ENCODE measurements around the gene CD74.

CD74 gene

DNA sequence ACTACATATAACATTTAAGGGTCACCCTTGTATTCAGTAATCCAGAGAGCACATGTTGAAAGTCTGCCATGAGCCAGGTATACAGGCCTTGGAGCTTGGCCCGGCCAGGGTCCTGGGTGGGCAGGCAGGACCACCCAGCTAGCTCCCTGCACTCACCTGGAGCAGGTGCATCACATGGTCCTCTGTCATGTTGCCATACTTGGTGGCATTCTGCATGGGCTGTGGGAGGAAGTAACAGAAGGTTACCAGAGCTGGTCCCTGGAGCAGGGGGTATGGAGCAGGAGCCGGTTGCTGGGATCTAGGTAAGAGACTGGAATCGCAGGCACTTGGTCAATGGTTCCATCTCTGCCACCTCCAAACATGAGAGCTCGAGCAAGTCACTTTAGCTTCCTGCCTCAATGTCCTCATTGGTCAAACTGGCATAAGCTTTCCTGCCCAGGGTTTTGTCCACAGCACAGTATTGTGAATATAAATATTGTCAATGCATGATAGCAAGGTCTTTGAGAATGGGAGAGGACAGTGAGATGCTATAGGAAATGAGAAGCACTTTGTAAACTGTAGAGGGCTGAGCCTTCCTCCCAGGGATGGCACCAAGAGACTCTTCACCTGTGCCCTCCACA is 6.5 kb downstream of the CD74 start:
- no peaks in the 10 kb centered on the region for H3K27me3 ChIP-seq (ENCODE audit: low read length)
- H3K36me3 ChIP-seq (ENCODE audit: low read length) = peaks cover 12% of the 10 kb centered on the region
- no peak overlapping the region for H2AFZ ChIP-seq (ENCODE audit: low read depth, low read length, severe bottlenecking)
- H3F3A ChIP-seq (ENCODE audit: insufficient read depth) = peaks cover 71% of the 10 kb centered on the region
- no peak overlapping the region for H3K4me2 ChIP-seq (ENCODE audit: low read depth, low read length, poor library complexity, severe bottlenecking)
- no peaks in the 10 kb centered on the region for H3K9me3 ChIP-seq (ENCODE audit: insufficient read depth, low read length)
- H3K9ac ChIP-seq (ENCODE audit: low read length) = no peak overlapping the region
- peaks cover 8% of the 10 kb centered on the region; the same call in 1 of the 2 replicates for H4K20me1 ChIP-seq (ENCODE audit: low read depth, low read length)
- TF ChIP-seq CTCF (IDR thresholded peaks at IDR 0.05; ENCODE audit: insufficient read depth, low read length, poor library complexity, severe bottlenecking) = no peak
- TF ChIP-seq EZH2phosphoT487 (conservative IDR thresholded peaks at IDR 0.05; ENCODE audit: low read length) = no peak
- H3K4me3 ChIP-seq (ENCODE audit: insufficient read depth, low read length, poor library complexity, severe bottlenecking) = no peak overlapping the region
- peak overlapping the region; percentile 31 for H3K27ac ChIP-seq (ENCODE audit: low read depth, low read length)
- peaks cover 36% of the 10 kb centered on the region for H3K79me2 ChIP-seq (ENCODE audit: insufficient read depth, low read length)
- H3K9me2 ChIP-seq (replicated peaks; ENCODE audit: insufficient read depth, low read length) = no peaks in the 10 kb centered on the region

GRCh38 chr5:150404941-150405816 is 7.5 kb downstream of the CD74 start:
- Histone ChIP-seq H3K9me2 (replicated peaks; ENCODE audit: insufficient read depth, low read length) (no peaks in the 10 kb centered on the region), H2AFZ (ENCODE audit: low read depth, low read length, severe bottlenecking) (no peak overlapping the region), H3K36me3 (ENCODE audit: low read length) (peaks cover 12% of the 10 kb centered on the region), H3K27ac (ENCODE audit: low read depth, low read length) (peak overlapping the region; percentile 11; the same call in 1 of the 2 replicates), H3F3A (ENCODE audit: insufficient read depth) (peaks cover 72% of the 10 kb centered on the region), H3K4me2 (ENCODE audit: low read depth, low read length, poor library complexity, severe bottlenecking) (no peak overlapping the region), H3K4me3 (ENCODE audit: insufficient read depth, low read length, poor library complexity, severe bottlenecking) (no peak overlapping the region), H3K27me3 (ENCODE audit: low read length) (no peaks in the 10 kb centered on the region), H3K9me3 (ENCODE audit: insufficient read depth, low read length) (no peaks in the 10 kb centered on the region), H3K9ac (ENCODE audit: low read length) (no peak overlapping the region), H3K79me2 (ENCODE audit: insufficient read depth, low read length) (peaks cover 28% of the 10 kb centered on the region), H4K20me1 (ENCODE audit: low read depth, low read length) (peaks cover 8% of the 10 kb centered on the region; the same call in 1 of the 2 replicates)
- TF ChIP-seq EZH2phosphoT487 (conservative IDR thresholded peaks at IDR 0.05; ENCODE audit: low read length) (no peak), CTCF (IDR thresholded peaks at IDR 0.05; ENCODE audit: insufficient read depth, low read length, poor library complexity, severe bottlenecking) (no peak)

DNA sequence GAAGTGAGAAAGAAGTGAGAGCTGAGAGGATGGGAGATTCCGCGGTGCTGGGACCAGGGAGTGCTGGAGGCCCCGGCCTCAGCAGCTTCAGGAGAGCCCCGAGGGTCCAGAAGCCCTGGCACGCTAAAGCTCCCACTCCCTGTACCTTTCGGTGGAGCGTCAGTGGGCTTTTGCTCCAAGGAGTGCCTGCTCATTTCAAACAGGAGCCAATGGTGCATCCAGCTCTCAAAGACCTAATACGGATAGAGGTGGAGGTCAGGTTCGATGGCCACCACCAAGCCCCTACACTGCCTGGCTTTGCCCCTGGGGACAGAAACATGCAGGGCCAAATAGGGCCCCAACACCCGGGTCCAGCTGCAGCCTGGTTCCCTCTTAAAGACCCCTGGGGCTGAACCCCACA is 8.2 kb downstream of the CD74 start:
- Histone ChIP-seq H3K27me3 (ENCODE audit: low read length) (no peaks in the 10 kb centered on the region), H3K36me3 (ENCODE audit: low read length) (peaks cover 11% of the 10 kb centered on the region), H3K27ac (ENCODE audit: low read depth, low read length) (no peak overlapping the region), H4K20me1 (ENCODE audit: low read depth, low read length) (peaks cover 8% of the 10 kb centered on the region; the same call in 1 of the 2 replicates), H3K79me2 (ENCODE audit: insufficient read depth, low read length) (peaks cover 22% of the 10 kb centered on the region), H3K9me3 (ENCODE audit: insufficient read depth, low read length) (no peaks in the 10 kb centered on the region), H3K4me3 (ENCODE audit: insufficient read depth, low read length, poor library complexity, severe bottlenecking) (no peak overlapping the region), H3K4me2 (ENCODE audit: low read depth, low read length, poor library complexity, severe bottlenecking) (no peak overlapping the region), H3K9ac (ENCODE audit: low read length) (no peak overlapping the region), H3F3A (ENCODE audit: insufficient read depth) (peaks cover 72% of the 10 kb centered on the region), H2AFZ (ENCODE audit: low read depth, low read length, severe bottlenecking) (no peak overlapping the region), H3K9me2 (replicated peaks; ENCODE audit: insufficient read depth, low read length) (no peaks in the 10 kb centered on the region)
- TF ChIP-seq CTCF (IDR thresholded peaks at IDR 0.05; ENCODE audit: insufficient read depth, low read length, poor library complexity, severe bottlenecking) = no peak
- TF ChIP-seq EZH2phosphoT487 (conservative IDR thresholded peaks at IDR 0.05; ENCODE audit: low read length) = no peak

Data from SU-DHL-6 (cell line).